GM18868 (cell line): Measurements from ENCODE around the gene HOXC9.
A peak's percentile ranks its signal among the peaks of the same experiment; 100 is the strongest.
"Not testable (repeated sequence)": the region's sequence is repeated elsewhere in the genome, so short reads cannot be mapped to it uniquely, and the experiment has no call there.

Experiments used
- ATAC-seq: cut with Tn5 transposase; IDR thresholded peaks from one replicate; pipeline ENCODE4 v1.9.1; 2021; ENCODE audit warnings: mild to moderate bottlenecking, moderate library complexity; ENCODE audit not compliant: unreplicated experiment

Gene HOXC9

GRCh38 chr12:54036620-54037359, 36.8 kb downstream of the HOXC9 start:
- peak; percentile 64 for ATAC-seq

- ATAC-seq: no peak
Observed at GRCh38 chr12:54037360-54038283, 37.7 kb downstream of the HOXC9 start.

- no peak for ATAC-seq
Observed at GRCh38 chr12:54038284-54038870, 38.4 kb downstream of the HOXC9 start.

GRCh38 chr12:54038871-54039414, 39.0 kb downstream of the HOXC9 start:
- ATAC-seq: no peak

- ATAC-seq: no peak
Observed at GRCh38 chr12:54039417-54040147, 39.6 kb downstream of the HOXC9 start.

GRCh38 chr12:54040148-54040494, 40.2 kb downstream of the HOXC9 start:
- no peak for ATAC-seq

- no peak for ATAC-seq
Observed at GRCh38 chr12:54040648-54041047, 40.7 kb downstream of the HOXC9 start.

GRCh38 chr12:54041097-54041690, 41.2 kb downstream of the HOXC9 start:
- ATAC-seq: no peak

GRCh38 chr12:54042033-54042432, 42.1 kb downstream of the HOXC9 start:
- not testable (repeated sequence) for ATAC-seq

GRCh38 chr12:54042970-54043853, 43.3 kb downstream of the HOXC9 start:
- no peak for ATAC-seq

- no peak for ATAC-seq
Observed at GRCh38 chr12:54044425-54045103, 44.6 kb downstream of the HOXC9 start.

- ATAC-seq: no peak
Observed at GRCh38 chr12:54045401-54045800, 45.4 kb downstream of the HOXC9 start.

GRCh38 chr12:54045868-54046521, 46.0 kb downstream of the HOXC9 start:
- ATAC-seq: no peak

- ATAC-seq: no peak
Observed at GRCh38 chr12:54046809-54047159, 46.8 kb downstream of the HOXC9 start.

GRCh38 chr12:54047160-54047963, 47.4 kb downstream of the HOXC9 start:
- no peak for ATAC-seq

- no peak for ATAC-seq
Observed at GRCh38 chr12:54047964-54048303, 48.0 kb downstream of the HOXC9 start.

- ATAC-seq: no peak
Observed at GRCh38 chr12:54048406-54049093, 48.6 kb downstream of the HOXC9 start.
